PC-9 (cell line): ENCODE results near the gene HOXC9. TPM values are rescaled to one million over a fixed set of nuclear protein-coding genes. Genes with fewer than 3 reads are reported as not detected.

Experiments
- BruUV-seq: library from RNA; stranded (reverse); fragments of 400-500 nt; replicated peaks from 2 replicates; lab custom pipeline; 2021; lab: Mats Ljungman, UMichigan
- CTCF ChIA-PET: fragments of 300-600 bp; sonication (Branson Sonifier 250); formaldehyde crosslinking; loops from one replicate; lab custom pipeline; 2022; ENCODE audit warnings: antibody characterized with exemption; lab: Charles Lee
- POLR2A ChIA-PET: fragments of 300-600 bp; sonication (Branson Sonifier 250); formaldehyde crosslinking; loops from one replicate; lab custom pipeline; 2022; ENCODE audit warnings: antibody characterized with exemption; ENCODE audit not compliant: unreplicated experiment; lab: Charles Lee
- DNase-seq, 2 experiments: peaks; one replicate each; pipeline versions ENCODE4 v3.0.0 to v3.0.0-alpha.2; 2015 to 2022; ENCODE audit warnings: mixed read lengths in 1 of 2
- H2AFZ ChIP-seq: fragments of 200-600 bp; sonication (generic); 2 replicates; pipeline ENCODE4 v1.8.1; 2017; ENCODE audit warnings: antibody characterized with exemption
- H3F3A ChIP-seq: fragments of 200-600 bp; sonication (generic); 2 replicates; pipeline ENCODE4 v1.8.1; 2017; ENCODE audit warnings: antibody characterized with exemption, mild to moderate bottlenecking, low read depth; ENCODE audit not compliant: insufficient read depth
- H3K27ac ChIP-seq: fragments of 200-600 bp; sonication (generic); 2 replicates; pipeline ENCODE4 v1.6.1; 2016; ENCODE audit warnings: mixed run types
- H3K27me3 ChIP-seq: fragments of 200-600 bp; sonication (generic); 2 replicates; pipeline ENCODE4 v1.6.1; 2016; ENCODE audit warnings: low read depth, mixed run types; ENCODE audit not compliant: insufficient read depth
- H3K36me3 ChIP-seq: fragments of 200-600 bp; sonication (generic); 2 replicates; pipeline ENCODE4 v1.6.1; 2016; ENCODE audit warnings: low read depth, mixed run types
- H3K4me1 ChIP-seq: fragments of 200-600 bp; sonication (generic); replicated peaks from 2 replicates; pipeline ENCODE4 v1.6.1; 2016; ENCODE audit warnings: mixed run types; ENCODE audit not compliant: insufficient read depth
- H3K4me2 ChIP-seq: fragments of 200-600 bp; sonication (generic); 2 replicates; pipeline ENCODE4 v1.6.1; 2017; ENCODE audit warnings: mixed run types
- H3K4me3 ChIP-seq: fragments of 200-600 bp; sonication (generic); 2 replicates; pipeline ENCODE4 v1.6.1; 2016; ENCODE audit warnings: mixed run types
- H3K79me2 ChIP-seq: fragments of 200-600 bp; sonication (generic); 2 replicates; pipeline ENCODE4 v1.6.1; 2017; ENCODE audit warnings: low read depth, mixed run types
- H3K9me2 ChIP-seq: fragments of 200-600 bp; sonication (generic); 2 replicates; pipeline ENCODE4 v1.8.1; 2017; ENCODE audit warnings: mild to moderate bottlenecking; ENCODE audit not compliant: insufficient read depth
- H3K9me3 ChIP-seq: fragments of 200-600 bp; sonication (generic); 2 replicates; pipeline ENCODE4 v1.8.1; 2016; ENCODE audit warnings: low read depth; ENCODE audit not compliant: insufficient read depth
- H4K20me1 ChIP-seq: fragments of 200-600 bp; sonication (generic); 2 replicates; pipeline ENCODE4 v1.8.1; 2017; ENCODE audit not compliant: insufficient read depth
- CTCF ChIP-seq: fragments of 200-600 bp; sonication (generic); conservative IDR thresholded peaks from 2 replicates; pipeline ENCODE4 v1.6.1; 2017; ENCODE audit warnings: mixed run types, antibody characterized with exemption, mild to moderate bottlenecking, moderate library complexity
- EZH2 ChIP-seq: fragments of 200-600 bp; sonication (generic); IDR thresholded peaks from 2 replicates; pipeline ENCODE4 v1.8.0; 2017; ENCODE audit warnings: antibody characterized with exemption, low read depth
- intact Hi-C: fragments of 100-400 bp; cut with micrococcal nuclease; formaldehyde crosslinking; loops from one replicate; pipeline ENCODE4 v1.10.0; 2022; ENCODE audit not compliant: unreplicated experiment
- total RNA-seq: library from RNA; stranded (reverse); gene quantifications from 2 replicates; pipeline ENCODE4 v1.2.3, GENCODE V29; 2021

The HOXC9 gene
- total RNA-seq, 1 experiment from 2014 or later: 10.2 TPM

GRCh38 chr12:53988541-53989226, 11.3 kb upstream of the HOXC9 start:
- TF ChIP-seq EZH2 (no peak), CTCF (no peak)
- H3K4me1 ChIP-seq: peaks cover 29% of the 10 kb centered on the region
- no TSS peak for BruUV-seq
- H3K36me3 ChIP-seq: no peaks in the 10 kb centered on the region
- H3K27me3 ChIP-seq: no peaks in the 10 kb centered on the region
- 0 out of 2 replicates have a peak, but pooled peaks cover 3% of the 10 kb centered on the region for H3K79me2 ChIP-seq
- CTCF ChIA-PET: interaction anchor here (0.6 kb wide), 1 partner anchor 44 kb away, joined by 13 read pairs; no protein-coding TSS in a partner anchor
- POLR2A ChIA-PET: no interaction called here
- peak overlapping the region; percentile 84 for H3K4me2 ChIP-seq
- no peaks in the 10 kb centered on the region for H3K9me2 ChIP-seq
- no peak overlapping the region for H2AFZ ChIP-seq
- intact Hi-C loops: loop anchor here (2.0 to 5.0 kb wide), 4 partner anchors 121 to 286 kb away; no protein-coding TSS in a partner anchor
- H4K20me1 ChIP-seq: no peaks in the 10 kb centered on the region
- no peaks in the 10 kb centered on the region for H3K9me3 ChIP-seq
- no peak overlapping the region for H3K27ac ChIP-seq
- DNase-seq: no peak
- H3F3A ChIP-seq: peaks cover 3% of the 10 kb centered on the region; the same call in 1 of the 2 replicates
- peak overlapping the region; percentile 55; the same call in 1 of the 2 replicates for H3K4me3 ChIP-seq

DNA sequence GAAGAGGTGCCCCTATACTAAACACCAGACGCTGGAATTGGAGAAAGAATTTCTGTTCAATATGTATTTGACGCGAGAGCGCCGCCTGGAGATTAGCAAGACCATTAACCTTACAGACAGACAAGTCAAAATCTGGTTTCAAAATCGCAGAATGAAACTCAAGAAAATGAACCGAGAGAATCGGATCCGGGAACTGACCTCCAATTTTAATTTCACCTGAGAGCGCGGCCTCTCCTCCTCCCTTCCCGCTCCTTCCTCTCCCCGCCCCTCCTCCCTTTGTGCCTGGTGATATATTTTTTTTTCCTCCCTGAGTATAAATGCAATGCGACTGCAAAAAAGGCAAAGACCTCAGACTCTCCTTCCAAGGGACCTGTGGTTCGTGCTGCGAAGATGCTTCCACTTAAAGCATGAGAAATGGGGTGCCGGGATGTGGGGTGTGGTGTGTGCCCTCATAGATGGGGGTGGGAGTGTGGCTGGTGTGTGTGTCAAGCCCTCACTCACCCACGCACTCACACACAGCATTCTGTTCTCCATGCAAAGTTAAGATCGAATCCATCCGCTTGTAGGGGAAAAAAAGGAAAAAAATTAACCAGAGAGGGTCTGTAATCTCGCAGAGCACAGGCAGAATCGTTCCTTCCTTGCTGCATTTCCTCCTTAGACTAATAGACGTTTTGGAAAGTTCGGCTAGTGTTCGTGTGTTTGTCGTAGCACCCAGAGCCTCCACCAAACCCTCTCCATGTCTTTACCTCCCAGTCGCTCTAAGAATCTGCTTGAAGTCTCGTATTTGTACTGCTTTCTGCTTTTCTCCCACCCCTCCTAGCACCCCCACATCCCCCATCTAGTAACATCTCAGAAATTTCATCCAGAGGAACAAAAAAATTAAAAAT, 10.5 kb upstream of the HOXC9 start:
- ChIA-PET CTCF (no interaction called here), POLR2A (no interaction called here)
- peaks cover 37% of the 10 kb centered on the region for H3K4me1 ChIP-seq
- intact Hi-C loops: loop anchor here (2.0 to 5.0 kb wide), 4 partner anchors 122 to 287 kb away; no protein-coding TSS in a partner anchor
- H2AFZ ChIP-seq: peak overlapping the region; percentile 72
- H3K4me2 ChIP-seq: peak overlapping the region; percentile 84
- peaks cover 6% of the 10 kb centered on the region; the same call in 1 of the 2 replicates for H3F3A ChIP-seq
- BruUV-seq: no TSS peak
- H3K79me2 ChIP-seq: 0 out of 2 replicates have a peak, but pooled peaks cover 3% of the 10 kb centered on the region
- H3K4me3 ChIP-seq: peak overlapping the region; percentile 55; the same call in 1 of the 2 replicates
- TF ChIP-seq CTCF (peak; percentile 76), EZH2 (no peak)
- H3K9me3 ChIP-seq: no peaks in the 10 kb centered on the region
- no peaks in the 10 kb centered on the region for H3K36me3 ChIP-seq
- no peaks in the 10 kb centered on the region for H4K20me1 ChIP-seq
- DNase-seq: peak; percentile 52 to 59
- H3K27ac ChIP-seq: peak overlapping the region; percentile 14; the same call in 1 of the 2 replicates
- no peaks in the 10 kb centered on the region for H3K9me2 ChIP-seq
- H3K27me3 ChIP-seq: no peaks in the 10 kb centered on the region
